Measurements from ENCODE around the gene LRP11.

- no peak for TF ChIP-seq MZF1 (tag by site-specific recombination; IDR thresholded peaks at IDR 0.05; ENCODE audit: borderline replicate concordance)
- TF ChIP-seq ZSCAN30 (tag by site-specific recombination; IDR thresholded peaks at IDR 0.05) = no peak
- no peak for TF ChIP-seq ZNF658 (tag by site-specific recombination; IDR thresholded peaks at IDR 0.05)
- TF ChIP-seq TCF7L2 (IDR thresholded peaks at IDR 0.05; ENCODE audit: borderline replicate concordance, low read depth, low read length) = no peak
- TF ChIP-seq, protein P1, sequence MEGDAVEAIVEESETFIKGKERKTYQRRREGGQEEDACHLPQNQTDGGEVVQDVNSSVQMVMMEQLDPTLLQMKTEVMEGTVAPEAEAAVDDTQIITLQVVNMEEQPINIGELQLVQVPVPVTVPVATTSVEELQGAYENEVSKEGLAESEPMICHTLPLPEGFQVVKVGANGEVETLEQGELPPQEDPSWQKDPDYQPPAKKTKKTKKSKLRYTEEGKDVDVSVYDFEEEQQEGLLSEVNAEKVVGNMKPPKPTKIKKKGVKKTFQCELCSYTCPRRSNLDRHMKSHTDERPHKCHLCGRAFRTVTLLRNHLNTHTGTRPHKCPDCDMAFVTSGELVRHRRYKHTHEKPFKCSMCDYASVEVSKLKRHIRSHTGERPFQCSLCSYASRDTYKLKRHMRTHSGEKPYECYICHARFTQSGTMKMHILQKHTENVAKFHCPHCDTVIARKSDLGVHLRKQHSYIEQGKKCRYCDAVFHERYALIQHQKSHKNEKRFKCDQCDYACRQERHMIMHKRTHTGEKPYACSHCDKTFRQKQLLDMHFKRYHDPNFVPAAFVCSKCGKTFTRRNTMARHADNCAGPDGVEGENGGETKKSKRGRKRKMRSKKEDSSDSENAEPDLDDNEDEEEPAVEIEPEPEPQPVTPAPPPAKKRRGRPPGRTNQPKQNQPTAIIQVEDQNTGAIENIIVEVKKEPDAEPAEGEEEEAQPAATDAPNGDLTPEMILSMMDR (tag by site-specific recombination; IDR thresholded peaks at IDR 0.05) = no peak
- no peak for TF ChIP-seq ZBTB7A (tag by site-specific recombination; IDR thresholded peaks at IDR 0.05; ENCODE audit: low read depth)
- TF ChIP-seq REST (tag by site-specific recombination; IDR thresholded peaks at IDR 0.05) = no peak
These were observed 18.6 kb downstream of the LRP11 start for GRCh38 chr6:149845549-149845948.

All from HEK293 (cell line).